Testis (tissue), 2 donors: ENCODE results near the gene WDR47.

Source experiments
- CTCF ChIP-seq, 3 experiments: fragments of 450-650 bp in 2 of 3; fragments of 200-600 bp in 1 of 3; sonication (generic) in 1 of 3; IDR thresholded peaks; one replicate each; pipeline ENCODE4 v1.5.1; 2016 to 2019; ENCODE audit warnings: antibody characterized with exemption in 3 of 3, mild to moderate bottlenecking in 2 of 3, moderate library complexity in 1 of 3
- POLR2A ChIP-seq: fragments of 450-650 bp; IDR thresholded peaks from one replicate; pipeline ENCODE4 v1.6.1; 2017; ENCODE audit warnings: antibody characterized with exemption, mild to moderate bottlenecking, moderate library complexity

GRCh38 chr1:108983114-108983513 is 58.8 kb downstream of the WDR47 start:
- TF ChIP-seq CTCF (IDR thresholded peaks at IDR 0.05) (no peak), POLR2A (no peak)
